Stimulated activated CD8-positive, alpha-beta memory T cell treated with anti-CD3 and anti-CD28 coated beads, Interleukin-12 subunit alpha, Interleukin-12 subunit beta, amount 100 ng/mL, for 1 hour (primary cell): ENCODE data around the gene ANKLE2.

Experiments used
- DNase-seq: peaks from one replicate; pipeline ENCODE4 v3.0.0-alpha.2; 2020; ENCODE audit warnings: low read depth

Gene ANKLE2

GRCh38 chr12:132687211-132688164 lies 74.1 kb downstream of the ANKLE2 start, which contains the start of the genes POLE and PXMP2:
Gene POLE (minus strand): TSS chr12:132687342. CDS start chr12:132687315, 27 bp downstream.
Gene PXMP2 (plus strand): TSS chr12:132687587. CDS start chr12:132687671, 84 bp downstream.
- DNase-seq, result peak; percentile 89

- DNase-seq, result no peak
Observed at GRCh38 chr12:132686825-132687210, 74.8 kb downstream of the ANKLE2 start.

GRCh38 chr12:132685400-132685799 lies 76.2 kb downstream of the ANKLE2 start:
- no peak for DNase-seq

DNA sequence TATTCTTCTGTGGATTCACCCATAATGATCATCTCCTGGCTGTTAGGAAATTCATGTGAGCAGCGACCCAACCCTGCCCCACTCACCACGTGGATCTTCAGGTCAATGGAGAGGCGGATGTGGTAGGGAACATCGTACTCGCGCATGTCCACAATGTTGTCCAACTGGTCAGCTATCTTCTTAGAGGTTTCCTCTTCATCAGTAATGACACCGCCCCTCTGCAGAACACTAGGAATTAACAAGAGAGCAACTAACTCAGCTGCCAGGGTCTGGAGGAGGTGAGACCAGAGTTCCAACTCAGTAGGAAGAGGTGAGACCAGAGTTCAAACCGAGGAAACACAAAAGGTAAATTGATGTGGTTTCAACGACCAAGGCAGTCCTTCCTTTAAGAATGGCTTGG lies 84.1 kb downstream of the ANKLE2 start:
- DNase-seq, result no peak

GRCh38 chr12:132675757-132676432 lies 85.7 kb downstream of the ANKLE2 start:
- no peak for DNase-seq
